ENCODE results near the gene C10orf67.

DNA sequence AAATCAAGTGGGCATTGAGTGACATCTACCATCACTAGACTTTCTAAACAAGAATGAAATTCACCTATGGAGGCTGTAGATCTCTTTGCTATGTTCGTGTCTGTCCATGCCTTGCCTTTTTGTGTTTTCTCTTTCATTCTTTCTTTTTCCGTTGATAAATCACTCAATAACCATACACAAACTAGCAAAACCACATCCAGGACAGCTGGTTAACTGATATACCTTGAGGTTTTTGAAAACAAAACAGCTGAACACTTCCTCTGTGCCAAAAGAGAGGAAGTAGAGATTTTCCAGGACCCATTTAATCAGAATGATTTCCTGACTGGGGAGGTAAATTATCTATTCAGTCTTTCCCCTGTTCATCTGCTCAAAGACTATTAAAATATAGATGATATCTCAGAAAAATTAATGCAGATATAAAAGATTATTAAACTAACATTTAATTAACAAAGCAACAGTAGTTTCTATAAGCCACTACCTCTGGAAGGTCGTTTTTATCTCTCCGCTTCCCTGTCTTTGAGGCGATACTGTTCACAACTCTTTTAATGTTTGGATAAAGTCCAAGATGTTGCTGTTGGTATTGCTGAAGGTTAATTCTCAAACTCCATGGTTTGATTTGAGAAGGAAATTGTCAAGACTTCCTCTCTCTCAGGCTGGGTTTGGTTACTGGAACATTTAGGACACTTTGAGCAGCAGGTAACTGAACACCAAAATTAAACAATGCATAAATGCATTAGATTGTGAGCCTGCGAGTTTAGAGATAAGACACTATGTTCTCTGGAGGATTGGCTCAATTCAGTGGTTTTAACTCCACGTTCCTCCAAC lies 24.4 kb upstream of the C10orf67 start:
- TF ChIP-seq, protein P1, sequence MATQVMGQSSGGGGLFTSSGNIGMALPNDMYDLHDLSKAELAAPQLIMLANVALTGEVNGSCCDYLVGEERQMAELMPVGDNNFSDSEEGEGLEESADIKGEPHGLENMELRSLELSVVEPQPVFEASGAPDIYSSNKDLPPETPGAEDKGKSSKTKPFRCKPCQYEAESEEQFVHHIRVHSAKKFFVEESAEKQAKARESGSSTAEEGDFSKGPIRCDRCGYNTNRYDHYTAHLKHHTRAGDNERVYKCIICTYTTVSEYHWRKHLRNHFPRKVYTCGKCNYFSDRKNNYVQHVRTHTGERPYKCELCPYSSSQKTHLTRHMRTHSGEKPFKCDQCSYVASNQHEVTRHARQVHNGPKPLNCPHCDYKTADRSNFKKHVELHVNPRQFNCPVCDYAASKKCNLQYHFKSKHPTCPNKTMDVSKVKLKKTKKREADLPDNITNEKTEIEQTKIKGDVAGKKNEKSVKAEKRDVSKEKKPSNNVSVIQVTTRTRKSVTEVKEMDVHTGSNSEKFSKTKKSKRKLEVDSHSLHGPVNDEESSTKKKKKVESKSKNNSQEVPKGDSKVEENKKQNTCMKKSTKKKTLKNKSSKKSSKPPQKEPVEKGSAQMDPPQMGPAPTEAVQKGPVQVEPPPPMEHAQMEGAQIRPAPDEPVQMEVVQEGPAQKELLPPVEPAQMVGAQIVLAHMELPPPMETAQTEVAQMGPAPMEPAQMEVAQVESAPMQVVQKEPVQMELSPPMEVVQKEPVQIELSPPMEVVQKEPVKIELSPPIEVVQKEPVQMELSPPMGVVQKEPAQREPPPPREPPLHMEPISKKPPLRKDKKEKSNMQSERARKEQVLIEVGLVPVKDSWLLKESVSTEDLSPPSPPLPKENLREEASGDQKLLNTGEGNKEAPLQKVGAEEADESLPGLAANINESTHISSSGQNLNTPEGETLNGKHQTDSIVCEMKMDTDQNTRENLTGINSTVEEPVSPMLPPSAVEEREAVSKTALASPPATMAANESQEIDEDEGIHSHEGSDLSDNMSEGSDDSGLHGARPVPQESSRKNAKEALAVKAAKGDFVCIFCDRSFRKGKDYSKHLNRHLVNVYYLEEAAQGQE (IDR thresholded peaks at IDR 0.05; ENCODE audit: low read depth) = no peak
- TF ChIP-seq FOXM1 (IDR thresholded peaks at IDR 0.05; ENCODE audit: borderline replicate concordance, low read depth) (no peak), EP300 (IDR thresholded peaks at IDR 0.05; ENCODE audit: borderline replicate concordance) (no peak), CREB1 (IDR thresholded peaks at IDR 0.05; ENCODE audit: low read depth) (no peak), EGR1 (IDR thresholded peaks at IDR 0.05) (no peak), TCF12 (IDR thresholded peaks at IDR 0.05; ENCODE audit: low read depth) (no peak), RAD21 (IDR thresholded peaks at IDR 0.05; ENCODE audit: low read depth) (no peak)
- TF ChIP-seq, protein P2, sequence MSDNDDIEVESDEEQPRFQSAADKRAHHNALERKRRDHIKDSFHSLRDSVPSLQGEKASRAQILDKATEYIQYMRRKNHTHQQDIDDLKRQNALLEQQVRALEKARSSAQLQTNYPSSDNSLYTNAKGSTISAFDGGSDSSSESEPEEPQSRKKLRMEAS (IDR thresholded peaks at IDR 0.05) = no peak

All from Ishikawa (cell line).